Measurements from ENCODE around the gene SLC27A4. TPM values are rescaled to one million over a fixed set of nuclear protein-coding genes. Genes with fewer than 3 reads are reported as not detected.

SLC27A4 gene
- total and polyA plus RNA-seq, 9 donors: 4.8 to 22.4 (median 10.8) TPM

GRCh38 chr9:128358861-128359260 lies 18.5 kb downstream of the SLC27A4 start:
- intact Hi-C loops (cut with DNase I): no loop called here

GRCh38 chr9:128360826-128361225 lies 20.5 kb downstream of the SLC27A4 start:
- intact Hi-C loops (cut with DNase I): loop anchor here in 2 of 4 donors (5.0 to 10.0 kb wide), 2 partner anchors 54 to 191 kb away; partner anchors contain the start of gene SPTAN1 (in 1 of the 2)
- H3K4me3 ChIP-seq: no peak overlapping the region
- peaks cover 5% of the 10 kb centered on the region for H3K4me1 ChIP-seq (ENCODE audit: insufficient read depth)
- no peaks in the 10 kb centered on the region for H3K36me3 ChIP-seq
- no peak for TF ChIP-seq EP300 (IDR thresholded peaks at IDR 0.05)
- TF ChIP-seq CTCF (IDR thresholded peaks at IDR 0.05): no peak
- no peak for TF ChIP-seq POLR2A (IDR thresholded peaks at IDR 0.05)
- H3K9me3 ChIP-seq: no peaks in the 10 kb centered on the region
- no peak for DNase-seq
- H3K27ac ChIP-seq: no peak overlapping the region
- 66 to 77% (median 69%) methylated on average over 2 of the region's 2 CpGs for WGBS, 3 donors
- no peaks in the 10 kb centered on the region for H3K27me3 ChIP-seq

More at GRCh38 chr9:128358861-128359260, 18.5 kb downstream of the SLC27A4 start:
- Histone ChIP-seq H3K4me1 (ENCODE audit: insufficient read depth) (peaks cover 5% of the 10 kb centered on the region), H3K27ac (no peak overlapping the region), H3K36me3 (no peaks in the 10 kb centered on the region), H3K4me3 (no peak overlapping the region), H3K27me3 (no peaks in the 10 kb centered on the region), H3K9me3 (no peaks in the 10 kb centered on the region)
- TF ChIP-seq POLR2A (IDR thresholded peaks at IDR 0.05) (no peak), CTCF (IDR thresholded peaks at IDR 0.05) (no peak), EP300 (IDR thresholded peaks at IDR 0.05) (no peak)
- 75 to 84% (median 78%) methylated on average over 4 of the region's 4 CpGs for WGBS, 3 donors
- DNase-seq: no peak

- peak overlapping the region in 1 of 2 donors; percentile 27 for H3K27ac ChIP-seq
- no peak for DNase-seq
- no peak for TF ChIP-seq POLR2A (IDR thresholded peaks at IDR 0.05)
- no peak for TF ChIP-seq CTCF (IDR thresholded peaks at IDR 0.05)
- no peak for TF ChIP-seq EP300 (IDR thresholded peaks at IDR 0.05)
- H3K4me3 ChIP-seq: no peak overlapping the region
- H3K27me3 ChIP-seq: no peaks in the 10 kb centered on the region
- 43 to 52% (median 48%) methylated on average over 14 of the region's 14 CpGs for WGBS, 3 donors
- no peaks in the 10 kb centered on the region for H3K9me3 ChIP-seq
- peaks cover 5% of the 10 kb centered on the region for H3K4me1 ChIP-seq (ENCODE audit: insufficient read depth)
- H3K36me3 ChIP-seq: no peaks in the 10 kb centered on the region
- intact Hi-C loops (cut with DNase I): loop anchor here in 2 of 4 donors (5.0 to 10.0 kb wide), 2 partner anchors 53 to 191 kb away; partner anchors contain the start of gene SPTAN1 (in 1 of the 2)
Measured at GRCh38 chr9:128361296-128361985, 21.1 kb downstream of the SLC27A4 start.

GRCh38 chr9:128361986-128362646 lies 21.8 kb downstream of the SLC27A4 start:
- H3K27ac ChIP-seq: peak overlapping the region in 1 of 2 donors; percentile 27
- intact Hi-C loops (cut with DNase I): loop anchor here in 2 of 4 donors (5.0 to 10.0 kb wide), 2 partner anchors 53 to 190 kb away; partner anchors contain the start of gene SPTAN1 (in 1 of the 2)

More at GRCh38 chr9:128361986-128362646, 21.8 kb downstream of the SLC27A4 start:
- WGBS, 3 donors: 6 to 10% (median 8%) methylated on average over 20 of the region's 20 CpGs
- peaks cover 5% of the 10 kb centered on the region for H3K4me1 ChIP-seq (ENCODE audit: insufficient read depth)
- no peaks in the 10 kb centered on the region for H3K27me3 ChIP-seq
- peak; percentile 84 to 90 (median 86) for DNase-seq
- H3K36me3 ChIP-seq: no peaks in the 10 kb centered on the region
- H3K9me3 ChIP-seq: no peaks in the 10 kb centered on the region
- peak overlapping the region; percentile 19 for H3K4me3 ChIP-seq
- TF ChIP-seq EP300 (IDR thresholded peaks at IDR 0.05) (no peak), CTCF (IDR thresholded peaks at IDR 0.05) (peak in 2 of 3 donors; percentile 68 to 92), POLR2A (IDR thresholded peaks at IDR 0.05) (peak; percentile 15)

Data from ovary (tissue), 9 donors.